CMK (cell line): ENCODE data around the gene ALAS1.

Source experiments
- DNase-seq: peaks from one replicate; pipeline ENCODE4 v3.0.0-alpha.2; 2010; ENCODE audit warnings: low read depth

The ALAS1 gene

GRCh38 chr3:52198643-52199608, 966 bp downstream of the ALAS1 start:
- DNase-seq = no peak

GRCh38 chr3:52200981-52201679, 3.2 kb downstream of the ALAS1 start:
- DNase-seq = no peak

GRCh38 chr3:52202384-52203077, 4.6 kb downstream of the ALAS1 start:
- no peak for DNase-seq

GRCh38 chr3:52203701-52204100, 5.7 kb downstream of the ALAS1 start:
- DNase-seq = no peak

- no peak for DNase-seq
These were observed 6.5 kb downstream of the ALAS1 start for GRCh38 chr3:52204337-52205073.

GRCh38 chr3:52205727-52206372, 7.9 kb downstream of the ALAS1 start:
- DNase-seq = no peak

- DNase-seq = no peak
These were observed 10.6 kb downstream of the ALAS1 start for GRCh38 chr3:52208556-52208955.

- DNase-seq = no peak
These were observed 12.1 kb downstream of the ALAS1 start for GRCh38 chr3:52210037-52210436.

GRCh38 chr3:52210550-52211046, 12.6 kb downstream of the ALAS1 start:
- DNase-seq = no peak

GRCh38 chr3:52211268-52211891, 13.4 kb downstream of the ALAS1 start:
- DNase-seq = no peak

GRCh38 chr3:52213005-52213404, 15.0 kb downstream of the ALAS1 start:
- DNase-seq = no peak

- DNase-seq = no peak
These were observed 15.9 kb downstream of the ALAS1 start for GRCh38 chr3:52213901-52214300.

GRCh38 chr3:52215351-52215750, 17.4 kb downstream of the ALAS1 start:
- no peak for DNase-seq

- DNase-seq = no peak
These were observed 18.8 kb downstream of the ALAS1 start for GRCh38 chr3:52216585-52217408.

GRCh38 chr3:52217409-52217805, 19.4 kb downstream of the ALAS1 start:
- no peak for DNase-seq

GRCh38 chr3:52218026-52218425, 20.1 kb downstream of the ALAS1 start:
- no peak for DNase-seq

- DNase-seq = no peak
These were observed 20.5 kb downstream of the ALAS1 start for GRCh38 chr3:52218454-52218853.

GRCh38 chr3:52218937-52219650, 21.1 kb downstream of the ALAS1 start:
- DNase-seq = peak; percentile 66

GRCh38 chr3:52220380-52221026, 22.5 kb downstream of the ALAS1 start:
- DNase-seq = no peak
